HG03558 (cell line): ENCODE measurements around the gene PLCL2.
"Not testable (repeated sequence)": the region's sequence is repeated elsewhere in the genome, so short reads cannot be mapped to it uniquely, and the experiment has no call there.

Experiments used
- ATAC-seq: cut with Tn5 transposase; IDR thresholded peaks from one replicate; pipeline ENCODE4 v1.9.1; 2021; ENCODE audit warnings: moderate number of reproducible peaks; ENCODE audit not compliant: unreplicated experiment; ENCODE audit errors: extremely low read depth

Gene PLCL2

GRCh38 chr3:17091910-17092582 is 207.3 kb downstream of the PLCL2 start:
- ATAC-seq, result no peak

DNA sequence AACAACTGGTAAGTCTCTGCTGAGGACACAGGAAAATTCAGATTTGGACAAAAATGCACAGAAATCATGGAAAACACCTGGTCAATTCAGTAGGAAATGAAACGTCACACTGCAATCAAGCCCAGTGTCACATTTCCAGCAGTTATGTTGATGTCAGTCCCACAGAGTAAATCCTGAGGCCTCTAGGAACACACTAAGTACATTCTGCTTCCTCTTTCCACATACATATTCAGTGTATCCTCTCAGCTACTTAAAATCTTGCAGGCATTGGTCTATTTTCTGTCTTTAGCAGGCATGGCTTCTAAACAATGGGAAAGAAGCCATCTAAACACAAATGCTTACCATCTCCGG is 207.8 kb downstream of the PLCL2 start:
- no peak for ATAC-seq

- ATAC-seq, result no peak
Observed at GRCh38 chr3:17094551-17094950, 209.8 kb downstream of the PLCL2 start.

DNA sequence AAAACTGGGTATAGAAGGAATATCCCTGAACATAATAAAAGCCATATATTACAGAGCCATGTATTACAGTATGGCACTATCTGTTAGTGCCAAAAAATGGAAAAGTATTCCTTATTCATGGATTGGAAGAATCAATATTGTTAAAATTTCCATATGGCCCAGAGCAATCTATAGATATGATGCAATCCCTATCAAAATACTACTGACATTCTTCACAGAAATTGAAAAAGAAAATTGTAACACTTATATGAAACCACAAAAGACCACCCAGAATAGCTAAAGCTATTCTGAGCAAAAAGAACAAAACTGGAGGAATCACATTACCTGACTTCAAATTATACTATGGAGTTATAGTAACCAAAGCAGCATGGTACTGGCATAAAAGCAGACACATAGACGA is 218.8 kb downstream of the PLCL2 start:
- ATAC-seq, result no peak

- not testable (repeated sequence) for ATAC-seq
Observed at GRCh38 chr3:17106801-17107200, 222.0 kb downstream of the PLCL2 start.

- ATAC-seq, result no peak
Observed at GRCh38 chr3:17110660-17111396, 226.1 kb downstream of the PLCL2 start.

- no peak for ATAC-seq
Observed at GRCh38 chr3:17111586-17111985, 226.8 kb downstream of the PLCL2 start.

DNA sequence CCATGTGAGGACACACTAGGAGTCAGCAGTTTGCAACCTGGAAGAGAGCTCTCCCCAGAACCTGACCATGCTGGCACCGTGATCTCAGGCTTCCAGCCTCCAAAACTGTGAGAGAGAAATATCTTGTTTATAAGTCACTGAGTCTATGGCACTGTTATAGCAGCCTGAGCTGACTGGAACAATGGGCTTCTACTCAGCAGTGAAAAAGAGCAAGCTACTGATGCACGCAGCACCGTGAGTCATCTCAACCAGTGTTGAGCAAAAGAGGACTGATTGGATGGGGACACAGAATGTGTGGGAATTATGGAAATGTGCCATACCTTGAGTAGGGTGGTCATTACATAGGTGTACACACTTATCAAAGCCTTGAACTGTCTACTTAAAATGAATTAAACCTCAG is 230.4 kb downstream of the PLCL2 start:
- ATAC-seq, result no peak

DNA sequence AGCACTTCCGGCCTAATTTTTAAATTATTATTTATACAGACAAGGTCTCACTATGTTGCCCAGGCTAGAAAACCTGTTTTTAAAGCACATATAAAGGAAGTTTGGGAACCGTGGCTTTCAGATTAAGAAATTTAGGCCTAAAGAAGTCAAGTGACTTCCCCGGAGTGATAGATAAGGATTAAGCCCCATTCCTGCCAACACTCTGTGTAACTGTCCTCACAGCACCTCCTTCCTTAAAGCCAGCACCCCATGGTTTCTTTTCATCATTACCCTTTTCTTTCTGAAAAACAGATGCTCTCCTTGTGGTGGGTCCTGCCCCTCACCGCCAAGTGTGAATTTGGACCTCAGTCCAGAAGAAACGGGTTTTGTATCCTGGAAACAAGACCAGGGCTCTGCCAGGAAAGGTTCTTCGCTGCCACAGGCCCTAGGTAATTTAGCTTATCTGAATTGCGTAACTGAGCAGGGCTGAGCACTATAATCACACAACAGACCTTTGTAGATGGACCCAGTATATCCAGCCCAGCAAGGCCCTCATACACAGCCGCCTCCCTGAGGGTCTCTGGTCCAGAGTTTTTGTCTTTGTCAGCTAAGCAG is 231.3 kb downstream of the PLCL2 start:
- ATAC-seq, result no peak

DNA sequence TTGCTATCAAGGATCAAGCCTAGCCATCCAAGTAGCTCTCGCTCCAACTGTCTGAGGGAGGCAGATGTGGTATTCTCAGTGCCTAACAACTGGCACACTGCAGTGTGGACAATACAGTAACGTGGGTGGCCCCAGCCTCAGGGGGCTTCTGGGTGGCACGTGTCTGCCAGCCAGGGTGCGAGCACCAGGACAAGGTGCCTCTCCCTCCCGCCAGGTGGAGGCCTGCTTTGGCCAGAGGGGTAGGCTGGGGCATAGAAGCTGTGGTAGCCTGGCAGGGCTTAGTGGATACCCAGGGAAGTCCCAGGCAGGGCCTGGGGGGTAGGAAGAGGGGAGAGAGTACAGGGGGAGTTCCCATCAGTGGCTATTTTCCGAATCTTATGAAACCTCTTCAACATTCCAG is 234.0 kb downstream of the PLCL2 start:
- no peak for ATAC-seq

DNA sequence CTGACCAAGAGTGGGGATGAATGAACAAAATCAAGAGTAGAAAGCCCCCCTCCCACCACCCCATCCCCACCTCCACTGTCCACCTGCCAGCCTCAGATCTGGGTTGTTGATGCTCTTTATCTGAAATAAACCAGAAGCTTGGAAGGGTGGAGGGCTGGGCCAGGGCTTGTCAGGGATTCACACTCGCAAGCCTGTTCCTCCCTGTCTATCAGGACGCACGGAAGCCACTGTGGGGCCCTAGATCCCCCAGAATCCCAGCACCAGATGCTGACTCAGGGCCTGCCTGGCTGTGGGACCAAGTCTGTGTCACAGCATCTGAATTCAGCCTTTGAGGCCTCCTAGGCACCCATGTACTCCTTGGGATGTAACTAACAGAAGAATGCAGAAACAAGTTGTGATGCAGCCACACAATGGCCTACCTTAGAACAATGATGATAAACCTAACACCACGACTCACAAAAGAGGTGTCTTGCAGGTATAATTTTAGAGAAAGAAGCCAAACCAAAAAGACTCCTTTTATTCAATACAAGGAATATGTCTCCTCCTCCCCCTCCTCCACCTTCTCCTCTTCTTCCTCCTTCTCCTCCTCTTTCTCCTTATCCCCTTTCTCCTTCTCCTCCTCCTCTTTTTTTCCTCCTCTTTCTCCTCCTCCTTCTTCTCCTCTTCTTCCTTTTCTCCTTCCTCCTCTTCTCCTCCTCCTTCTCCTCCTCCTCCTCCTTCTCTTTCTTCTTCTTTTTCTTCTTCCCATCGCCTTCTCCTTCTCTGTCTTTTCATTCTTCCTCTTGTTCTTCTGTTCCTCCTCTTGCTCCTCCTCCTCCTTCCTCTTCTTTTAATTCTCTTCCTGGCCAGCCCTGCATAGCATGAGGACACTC is 234.7 kb downstream of the PLCL2 start:
- no peak for ATAC-seq

GRCh38 chr3:17120115-17120514 is 235.4 kb downstream of the PLCL2 start:
- no peak for ATAC-seq

GRCh38 chr3:17121336-17121735 is 236.6 kb downstream of the PLCL2 start:
- ATAC-seq, result no peak

GRCh38 chr3:17122758-17123157 is 238.0 kb downstream of the PLCL2 start:
- ATAC-seq, result no peak

GRCh38 chr3:17125738-17126442 is 241.1 kb downstream of the PLCL2 start:
- no peak for ATAC-seq

- ATAC-seq, result not testable (repeated sequence)
Observed at GRCh38 chr3:17128671-17129070, 243.9 kb downstream of the PLCL2 start.

GRCh38 chr3:17129556-17129955 is 244.8 kb downstream of the PLCL2 start:
- ATAC-seq, result no peak

- no peak for ATAC-seq
Observed at GRCh38 chr3:17130956-17131355, 246.2 kb downstream of the PLCL2 start.

GRCh38 chr3:17132286-17133115 is 247.7 kb downstream of the PLCL2 start:
- ATAC-seq, result no peak
